Neuronal stem cell (in vitro differentiated cells): ENCODE measurements around the gene UBE2M.
A peak's percentile ranks its signal among the peaks of the same experiment; 100 is the strongest.

Experiments
- DNase-seq: peaks from one replicate; pipeline ENCODE4 v3.0.0-alpha.2; 2013; ENCODE audit warnings: low spot score
- H2AFZ ChIP-seq: one replicate; pipeline ENCODE4 v1.6.1; 2013; ENCODE audit warnings: mild to moderate bottlenecking, low read length, inconsistent platforms
- H2AK5ac ChIP-seq: 2 replicates; pipeline ENCODE4 v1.6.1; 2013; ENCODE audit warnings: low read depth, mild to moderate bottlenecking, inconsistent platforms, low read length, moderate library complexity, mixed read lengths
- H2BK120ac ChIP-seq: 2 replicates; pipeline ENCODE4 v1.6.1; 2013; ENCODE audit warnings: low read depth, mild to moderate bottlenecking, inconsistent platforms, low read length, moderate library complexity, mixed read lengths
- H2BK12ac ChIP-seq: one replicate; pipeline ENCODE4 v1.6.1; 2013; ENCODE audit warnings: low read length, inconsistent platforms
- H2BK15ac ChIP-seq: 2 replicates; pipeline ENCODE4 v1.6.1; 2013; ENCODE audit warnings: mild to moderate bottlenecking, low read length, inconsistent platforms, mixed read lengths
- H2BK5ac ChIP-seq: one replicate; pipeline ENCODE4 v1.6.1; 2013; ENCODE audit warnings: inconsistent platforms, mild to moderate bottlenecking, low read length, moderate library complexity
- H3K14ac ChIP-seq: one replicate; pipeline ENCODE4 v1.6.1; 2013; ENCODE audit warnings: low read length, inconsistent platforms
- H3K18ac ChIP-seq: 2 replicates; pipeline ENCODE4 v1.6.1; 2013; ENCODE audit warnings: low read length, inconsistent platforms
- H3K23ac ChIP-seq: 2 replicates; pipeline ENCODE4 v1.6.1; 2013; ENCODE audit warnings: low read depth, mild to moderate bottlenecking, mixed read lengths, low read length, inconsistent platforms; ENCODE audit not compliant: poor library complexity
- H3K27ac ChIP-seq: replicated peaks from 3 replicates; pipeline ENCODE4 v1.5.1; 2013; ENCODE audit warnings: low read length, inconsistent platforms
- H3K27me3 ChIP-seq, 3 experiments: 2 replicates each; pipeline ENCODE4 v1.6.1; 2013; ENCODE audit warnings: low read length in 3 of 3, mild to moderate bottlenecking in 2 of 3, inconsistent platforms in 1 of 3, low read depth in 1 of 3, mixed read lengths in 1 of 3, moderate library complexity in 1 of 3; ENCODE audit not compliant: control insufficient read depth in 3 of 3, insufficient read depth in 3 of 3
- H3K36me3 ChIP-seq, 2 donors: replicated peaks in 1 of 2; 2 replicates each; pipeline ENCODE4 v1.6.1; 2013; ENCODE audit warnings: low read length in 2 of 2; ENCODE audit not compliant: control insufficient read depth in 2 of 2, insufficient read depth in 2 of 2
- H3K4ac ChIP-seq: 2 replicates; pipeline ENCODE4 v1.6.1; 2013; ENCODE audit warnings: inconsistent platforms, mild to moderate bottlenecking, low read length, moderate library complexity
- H3K4me1 ChIP-seq, 2 donors: 1 replicate in 1 of 2; 2 replicates in 1 of 2; pipeline ENCODE4 v1.6.1; 2013; ENCODE audit warnings: low read length in 2 of 2, low read depth in 1 of 2; ENCODE audit not compliant: control insufficient read depth in 2 of 2, insufficient read depth in 1 of 2
- H3K4me2 ChIP-seq: one replicate; pipeline ENCODE4 v1.6.1; 2013; ENCODE audit warnings: mild to moderate bottlenecking, low read length, inconsistent platforms; ENCODE audit not compliant: insufficient read depth, poor library complexity, severe bottlenecking
- H3K4me3 ChIP-seq, 2 donors: 2 replicates each; pipeline ENCODE4 v1.5.1; 2013; ENCODE audit warnings: low read length in 2 of 2, mild to moderate bottlenecking in 2 of 2, inconsistent platforms in 1 of 2, moderate library complexity in 1 of 2
- H3K79me1 ChIP-seq: one replicate; pipeline ENCODE4 v1.6.1; 2013; ENCODE audit warnings: low read depth, mild to moderate bottlenecking, inconsistent platforms, low read length, moderate library complexity
- H3K9ac ChIP-seq: one replicate; pipeline ENCODE4 v1.6.1; 2013; ENCODE audit warnings: mild to moderate bottlenecking, low read depth, low read length, inconsistent platforms; ENCODE audit not compliant: poor library complexity
- H3K9me3 ChIP-seq, 2 donors: replicated peaks in 1 of 2; 2 replicates each; pipeline versions ENCODE3 to v1.6.1; 2013; ENCODE audit warnings: low read length in 2 of 2, mild to moderate bottlenecking in 2 of 2, inconsistent platforms in 1 of 2, low read depth in 1 of 2, mixed read lengths in 1 of 2, moderate library complexity in 1 of 2; ENCODE audit not compliant: control insufficient read depth in 2 of 2, insufficient read depth in 1 of 2
- H4K8ac ChIP-seq: one replicate; pipeline ENCODE4 v1.6.1; 2013; ENCODE audit warnings: low read depth, mild to moderate bottlenecking, inconsistent platforms, low read length, moderate library complexity
- H4K91ac ChIP-seq: one replicate; pipeline ENCODE4 v1.6.1; 2013; ENCODE audit warnings: low read length, low read depth, mild to moderate bottlenecking, inconsistent platforms; ENCODE audit not compliant: poor library complexity
- WGBS, 2 donors: extraction: QIAGEN DNeasy Blood & Tissue Kit; methylation state at CpG; one replicate each; pipeline ENCODE4 v1.1.7; 2013; ENCODE audit warnings: missing lambda C conversion rate in 2 of 2, mixed read lengths in 1 of 2; ENCODE audit not compliant: insufficient read length in 2 of 2, insufficient replicate concordance in 1 of 2; ENCODE audit errors: extremely low coverage in 2 of 2; 5-methylcytosine and 5-hydroxymethylcytosine counted together

Gene UBE2M

GRCh38 chr19:58555369-58555885 is 3.0 kb downstream of the UBE2M start:
- peak overlapping the region; percentile 58 to 72 for H3K4me3 ChIP-seq
- H2BK120ac ChIP-seq: peak overlapping the region; percentile 85
- peak overlapping the region; percentile 87 for H2AK5ac ChIP-seq
- no peak overlapping the region for H4K8ac ChIP-seq
- WGBS, 2 donors: no CpG with 5 or more reads among the region's 4 CpGs
- H3K36me3 ChIP-seq: peaks cover 37 to 54% of the 10 kb centered on the region in 2 donors
- peaks cover 13 to 28% of the 10 kb centered on the region in 2 donors for H3K4me1 ChIP-seq
- H2BK12ac ChIP-seq: no peak overlapping the region
- H3K23ac ChIP-seq: peak overlapping the region; percentile 90
- peak overlapping the region; percentile 92 for H3K18ac ChIP-seq
- H3K27ac ChIP-seq: peak overlapping the region; percentile 96
- no peaks in the 10 kb centered on the region for H3K27me3 ChIP-seq
- peak overlapping the region; percentile 81 for H3K4ac ChIP-seq
- H3K79me1 ChIP-seq: peaks cover 4% of the 10 kb centered on the region
- no peak for DNase-seq
- peak overlapping the region; percentile 63 for H3K9ac ChIP-seq
- no peak overlapping the region for H3K14ac ChIP-seq
- no peaks in the 10 kb centered on the region for H3K9me3 ChIP-seq
- no peak overlapping the region for H2BK5ac ChIP-seq
- H4K91ac ChIP-seq: peak overlapping the region; percentile 14
- H3K4me2 ChIP-seq: peak overlapping the region; percentile 66
- peak overlapping the region; percentile 81 for H2AFZ ChIP-seq
- H2BK15ac ChIP-seq: no peak overlapping the region

GRCh38 chr19:58554494-58555368 is 3.7 kb downstream of the UBE2M start, which contains the start of gene CHMP2A:
TSS of gene CHMP2A (minus strand) at chr19:58555105. CDS start at chr19:58554212, 893 bp downstream.
- Histone ChIP-seq H3K4me3 (peak within 1 kb of the TSS; percentile 58 to 90), H3K27me3 (no peaks in the 10 kb centered on the region), H3K4ac (peak within 1 kb of the TSS; percentile 81), H2BK120ac (peak within 1 kb of the TSS; percentile 85), H3K18ac (peak within 1 kb of the TSS; percentile 92), H2AK5ac (peak within 1 kb of the TSS; percentile 87), H3K27ac (peak within 1 kb of the TSS; percentile 96), H4K91ac (peak within 1 kb of the TSS; percentile 14), H3K4me1 (peaks cover 10 to 21% of the 10 kb centered on the region in 2 donors), H3K36me3 (peaks cover 44 to 58% of the 10 kb centered on the region in 2 donors), H2BK12ac (no peak within 1 kb of the TSS), H3K9ac (peak within 1 kb of the TSS; percentile 94), H3K79me1 (peaks cover 6% of the 10 kb centered on the region), H3K23ac (peak within 1 kb of the TSS; percentile 90), H4K8ac (no peak within 1 kb of the TSS), H3K4me2 (peak within 1 kb of the TSS; percentile 81), H2BK15ac (no peak within 1 kb of the TSS), H2AFZ (peak within 1 kb of the TSS; percentile 81), H3K14ac (peak within 1 kb of the TSS; percentile 49), H2BK5ac (no peak within 1 kb of the TSS), H3K9me3 (no peaks in the 10 kb centered on the region)
- DNase-seq: peak; percentile 97
- no CpG with 5 or more reads among the region's 69 CpGs for WGBS, 2 donors

- H3K27me3 ChIP-seq: no peaks in the 10 kb centered on the region
- no peak overlapping the region for H3K18ac ChIP-seq
- H2AK5ac ChIP-seq: no peak overlapping the region
- H4K8ac ChIP-seq: no peak overlapping the region
- no peak overlapping the region for H2BK15ac ChIP-seq
- no peak for DNase-seq
- H2BK120ac ChIP-seq: no peak overlapping the region
- no CpG with 5 or more reads among the region's 18 CpGs for WGBS, 2 donors
- H3K4me1 ChIP-seq: peaks cover 9 to 19% of the 10 kb centered on the region in 2 donors
- H4K91ac ChIP-seq: no peak overlapping the region
- H3K23ac ChIP-seq: no peak overlapping the region
- H3K4me2 ChIP-seq: peak overlapping the region; percentile 81
- peak overlapping the region; percentile 58 to 90 for H3K4me3 ChIP-seq
- H3K9me3 ChIP-seq: no peaks in the 10 kb centered on the region
- H2BK5ac ChIP-seq: no peak overlapping the region
- H3K4ac ChIP-seq: no peak overlapping the region
- peak overlapping the region; percentile 94 for H3K9ac ChIP-seq
- H2AFZ ChIP-seq: no peak overlapping the region
- no peak overlapping the region for H3K14ac ChIP-seq
- H3K27ac ChIP-seq: peak overlapping the region; percentile 85
- peaks cover 52 to 66% of the 10 kb centered on the region in 2 donors for H3K36me3 ChIP-seq
- peaks cover 13% of the 10 kb centered on the region for H3K79me1 ChIP-seq
- H2BK12ac ChIP-seq: no peak overlapping the region
Measured at GRCh38 chr19:58553799-58554493, 4.5 kb downstream of the UBE2M start.
